Measurements from ENCODE around the gene SSBP4.

The SSBP4 gene

GRCh38 chr19:18439025-18439909, 20.1 kb downstream of the SSBP4 start:
- no peaks in the 10 kb centered on the region for H3K9me3 ChIP-seq (ENCODE audit: insufficient read depth, low read length)
- H3K27ac ChIP-seq (ENCODE audit: low read depth, low read length), result no peak overlapping the region
- H3K79me2 ChIP-seq (ENCODE audit: insufficient read depth, low read length), result no peaks in the 10 kb centered on the region
- no peak overlapping the region for H2AFZ ChIP-seq (ENCODE audit: low read depth, low read length, severe bottlenecking)
- no peak overlapping the region for H3K9ac ChIP-seq (ENCODE audit: low read length)
- no peaks in the 10 kb centered on the region for H3K27me3 ChIP-seq (ENCODE audit: low read length)
- no peaks in the 10 kb centered on the region for H3K9me2 ChIP-seq (replicated peaks; ENCODE audit: insufficient read depth, low read length)
- peaks cover 21% of the 10 kb centered on the region for H3F3A ChIP-seq (ENCODE audit: insufficient read depth)
- H3K4me3 ChIP-seq (ENCODE audit: insufficient read depth, low read length, poor library complexity, severe bottlenecking), result no peak overlapping the region
- no peak overlapping the region for H3K4me2 ChIP-seq (ENCODE audit: low read depth, low read length, poor library complexity, severe bottlenecking)
- H4K20me1 ChIP-seq (ENCODE audit: low read depth, low read length), result no peaks in the 10 kb centered on the region
- TF ChIP-seq EZH2phosphoT487 (conservative IDR thresholded peaks at IDR 0.05; ENCODE audit: low read length), result no peak
- no peak for TF ChIP-seq CTCF (IDR thresholded peaks at IDR 0.05; ENCODE audit: insufficient read depth, low read length, poor library complexity, severe bottlenecking)
- H3K36me3 ChIP-seq (ENCODE audit: low read length), result no peaks in the 10 kb centered on the region

GRCh38 chr19:18439910-18440237, 20.7 kb downstream of the SSBP4 start:
- no peaks in the 10 kb centered on the region for H3K9me3 ChIP-seq (ENCODE audit: insufficient read depth, low read length)
- TF ChIP-seq CTCF (IDR thresholded peaks at IDR 0.05; ENCODE audit: insufficient read depth, low read length, poor library complexity, severe bottlenecking) (no peak), EZH2phosphoT487 (conservative IDR thresholded peaks at IDR 0.05; ENCODE audit: low read length) (no peak)
- no peak overlapping the region for H3K4me2 ChIP-seq (ENCODE audit: low read depth, low read length, poor library complexity, severe bottlenecking)

GRCh38 chr19:18440415-18440877, 21.2 kb downstream of the SSBP4 start:
- H2AFZ ChIP-seq (ENCODE audit: low read depth, low read length, severe bottlenecking), result no peak overlapping the region
- no peaks in the 10 kb centered on the region for H3K36me3 ChIP-seq (ENCODE audit: low read length)
- no peaks in the 10 kb centered on the region for H3K9me2 ChIP-seq (replicated peaks; ENCODE audit: insufficient read depth, low read length)
- no peak overlapping the region for H3K4me2 ChIP-seq (ENCODE audit: low read depth, low read length, poor library complexity, severe bottlenecking)
- H3K4me3 ChIP-seq (ENCODE audit: insufficient read depth, low read length, poor library complexity, severe bottlenecking), result no peak overlapping the region
- H4K20me1 ChIP-seq (ENCODE audit: low read depth, low read length), result no peaks in the 10 kb centered on the region
- no peak overlapping the region for H3K27ac ChIP-seq (ENCODE audit: low read depth, low read length)
- no peaks in the 10 kb centered on the region for H3K79me2 ChIP-seq (ENCODE audit: insufficient read depth, low read length)
- H3K9me3 ChIP-seq (ENCODE audit: insufficient read depth, low read length), result no peaks in the 10 kb centered on the region
- peak; percentile 13 for TF ChIP-seq CTCF (IDR thresholded peaks at IDR 0.05; ENCODE audit: insufficient read depth, low read length, poor library complexity, severe bottlenecking)
- no peak for TF ChIP-seq EZH2phosphoT487 (conservative IDR thresholded peaks at IDR 0.05; ENCODE audit: low read length)
- peaks cover 21% of the 10 kb centered on the region for H3F3A ChIP-seq (ENCODE audit: insufficient read depth)
- H3K9ac ChIP-seq (ENCODE audit: low read length), result no peak overlapping the region
- no peaks in the 10 kb centered on the region for H3K27me3 ChIP-seq (ENCODE audit: low read length)

More at GRCh38 chr19:18439910-18440237, 20.7 kb downstream of the SSBP4 start:
- Histone ChIP-seq H3K9me2 (replicated peaks; ENCODE audit: insufficient read depth, low read length) (no peaks in the 10 kb centered on the region), H4K20me1 (ENCODE audit: low read depth, low read length) (no peaks in the 10 kb centered on the region), H3K27ac (ENCODE audit: low read depth, low read length) (no peak overlapping the region), H3K27me3 (ENCODE audit: low read length) (no peaks in the 10 kb centered on the region), H3F3A (ENCODE audit: insufficient read depth) (peaks cover 21% of the 10 kb centered on the region), H3K79me2 (ENCODE audit: insufficient read depth, low read length) (no peaks in the 10 kb centered on the region), H3K4me3 (ENCODE audit: insufficient read depth, low read length, poor library complexity, severe bottlenecking) (no peak overlapping the region), H2AFZ (ENCODE audit: low read depth, low read length, severe bottlenecking) (no peak overlapping the region), H3K36me3 (ENCODE audit: low read length) (no peaks in the 10 kb centered on the region), H3K9ac (ENCODE audit: low read length) (no peak overlapping the region)

Measured in SU-DHL-6 (cell line).